ENCODE measurements around the gene MCM10. TPM values are rescaled to one million over a fixed set of nuclear protein-coding genes. Genes with fewer than 3 reads are reported as not detected.
"Not testable (repeated sequence)": the region's sequence is repeated elsewhere in the genome, so short reads cannot be mapped to it uniquely, and the experiment has no call there.

Gene MCM10
- total RNA-seq, 3 donors from 2014 or later: 1.6 to 8.6 (median 2.2) TPM

GRCh38 chr10:13152296-13152695 lies 9.1 kb upstream of the MCM10 start:
- no peaks in the 10 kb centered on the region for H3K4me1 ChIP-seq (ENCODE audit: low read depth)
- intact Hi-C loops (cut with DNase I, micrococcal nuclease): no loop called here
- no peak for ATAC-seq
- DNase-seq: no peak
- no peaks in the 10 kb centered on the region for H3K9me3 ChIP-seq
- H3K36me3 ChIP-seq (ENCODE audit: low read depth): no peaks in the 10 kb centered on the region
- no peak overlapping the region for H3K4me3 ChIP-seq
- TF ChIP-seq CTCF (IDR thresholded peaks at IDR 0.05): no peak

GRCh38 chr10:13155860-13156259 lies 5.5 kb upstream of the MCM10 start:
- H3K9me3 ChIP-seq; H3K4me1 ChIP-seq (ENCODE audit: low read depth); ATAC-seq; DNase-seq; H3K36me3 ChIP-seq (ENCODE audit: low read depth); H3K4me3 ChIP-seq; intact Hi-C loops (cut with DNase I, micrococcal nuclease): not testable (repeated sequence)

- H3K4me3 ChIP-seq: peak overlapping the region; percentile 6
- peak in 2 of 3 donors; percentile 20 to 45 for DNase-seq
Measured at GRCh38 chr10:13158401-13158800, 3.0 kb upstream of the MCM10 start.

GRCh38 chr10:13161857-13162271 lies 506 bp downstream of the MCM10 start:
- Histone ChIP-seq H3K4me1 (ENCODE audit: low read depth) (peaks cover 17% of the 10 kb centered on the region), H3K9me3 (no peaks in the 10 kb centered on the region), H3K4me3 (no peak overlapping the region), H3K36me3 (ENCODE audit: low read depth) (peaks cover 4% of the 10 kb centered on the region)
- ATAC-seq (no peak), DNase-seq (no peak)
- no peak for TF ChIP-seq CTCF (IDR thresholded peaks at IDR 0.05)
- intact Hi-C loops (cut with DNase I, micrococcal nuclease): loop anchor here in 1 of 2 donors (1.0 kb wide), 1 partner anchor 46 kb away; no protein-coding TSS in a partner anchor

More at GRCh38 chr10:13158401-13158800, 3.0 kb upstream of the MCM10 start:
- Histone ChIP-seq H3K4me1 (ENCODE audit: low read depth) (peaks cover 17% of the 10 kb centered on the region), H3K36me3 (ENCODE audit: low read depth) (peaks cover 4% of the 10 kb centered on the region), H3K9me3 (no peaks in the 10 kb centered on the region)
- TF ChIP-seq CTCF (IDR thresholded peaks at IDR 0.05): no peak
- intact Hi-C loops (cut with DNase I, micrococcal nuclease): no loop called here
- ATAC-seq: peak; percentile 7

DNA sequence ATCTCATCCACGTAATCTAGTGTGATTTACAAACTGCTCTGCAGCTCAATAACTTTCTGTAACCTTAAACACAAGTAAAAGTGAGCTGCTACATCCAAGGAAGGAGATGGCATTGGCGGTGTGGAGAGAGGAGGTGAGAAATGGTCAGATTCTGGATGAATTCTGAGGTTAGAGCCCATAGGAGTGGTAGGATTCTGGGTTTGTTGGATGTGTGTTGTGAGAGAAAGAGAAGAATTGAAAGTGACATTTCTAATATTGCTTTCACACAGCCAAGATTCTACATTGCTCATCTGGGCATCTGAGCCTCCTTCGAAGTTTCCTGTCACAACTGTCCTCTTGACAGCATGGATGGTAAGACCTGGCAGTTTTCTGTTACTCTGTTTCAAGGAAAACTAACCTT lies 2.5 kb downstream of the MCM10 start:
- no peak for DNase-seq
- intact Hi-C loops (cut with DNase I, micrococcal nuclease): no loop called here
- no peaks in the 10 kb centered on the region for H3K9me3 ChIP-seq
- H3K4me1 ChIP-seq (ENCODE audit: low read depth): peaks cover 17% of the 10 kb centered on the region
- ATAC-seq: no peak
- H3K4me3 ChIP-seq: no peak overlapping the region
- peaks cover 4% of the 10 kb centered on the region for H3K36me3 ChIP-seq (ENCODE audit: low read depth)
- no peak for TF ChIP-seq CTCF (IDR thresholded peaks at IDR 0.05)

DNA sequence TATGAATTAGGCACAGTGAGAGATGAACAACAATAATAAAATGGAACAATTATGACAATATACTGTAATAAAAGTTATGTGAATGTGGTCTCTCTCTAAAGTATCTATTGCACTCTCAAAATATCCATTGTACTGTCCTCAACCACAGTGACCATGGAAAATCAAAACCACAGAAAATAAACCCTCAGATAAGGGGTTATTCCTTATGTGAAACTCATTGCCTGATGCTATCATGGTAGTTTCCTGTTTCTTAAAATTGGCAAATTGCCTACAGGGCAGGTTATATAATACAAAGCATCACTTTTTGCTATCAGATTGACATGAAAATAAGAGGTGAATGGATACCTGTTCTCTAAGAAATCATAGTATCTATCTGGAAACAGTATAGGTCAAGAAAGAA lies 3.8 kb downstream of the MCM10 start:
- intact Hi-C loops (cut with DNase I, micrococcal nuclease): no loop called here
- no peak for ATAC-seq
- DNase-seq: no peak
- Histone ChIP-seq H3K9me3 (no peaks in the 10 kb centered on the region), H3K4me3 (no peak overlapping the region), H3K36me3 (ENCODE audit: low read depth) (peaks cover 4% of the 10 kb centered on the region), H3K4me1 (ENCODE audit: low read depth) (peaks cover 17% of the 10 kb centered on the region)
- no peak for TF ChIP-seq CTCF (IDR thresholded peaks at IDR 0.05)

Data from mucosa of descending colon (tissue), 3 donors.